HepG2 (cell line): Measurements from ENCODE around the gene POLR2F. TPM values are rescaled to one million over a fixed set of nuclear protein-coding genes. Genes with fewer than 3 reads are reported as not detected.

Source experiments
- BRD4 ChIP-seq: sonication (generic); formaldehyde crosslinking; IDR thresholded peaks from 2 replicates; pipeline ENCODE4 v1.4.0; 2020; ENCODE audit warnings: missing genetic modification reagents
- FIP1L1 ChIP-seq: fragments of 200-400 bp; formaldehyde crosslinking; IDR thresholded peaks from 2 replicates; pipeline ENCODE4 v1.6.1; 2018; ENCODE audit warnings: low read depth, mild to moderate bottlenecking, low read length, moderate library complexity, borderline replicate concordance; ENCODE audit not compliant: insufficient read depth
- FOXA1 ChIP-seq, 2 experiments: fragments of 450-650 bp in 1 of 2; sonication (generic) in 1 of 2; formaldehyde crosslinking in 1 of 2; IDR thresholded peaks; 2 replicates each; pipeline versions ENCODE4 v1.4.0 to v1.6.1; 2016 to 2020; ENCODE audit warnings: missing genetic modification reagents in 1 of 2
- HNF4G ChIP-seq, 2 experiments: sonication (generic) in 1 of 2; formaldehyde crosslinking in 1 of 2; IDR thresholded peaks; 2 replicates each; pipeline versions ENCODE4 v1.4.0 to v1.6.1; 2011 to 2020; ENCODE audit warnings: borderline replicate concordance in 2 of 2, low read depth in 2 of 2, mild to moderate bottlenecking in 2 of 2, low read length in 1 of 2, missing genetic modification reagents in 1 of 2, moderate library complexity in 1 of 2
- JUNB ChIP-seq: sonication (generic); formaldehyde crosslinking; IDR thresholded peaks from 2 replicates; pipeline ENCODE4 v1.8.0; 2022; ENCODE audit warnings: missing genetic modification reagents, mild to moderate bottlenecking, borderline replicate concordance
- KMT2B ChIP-seq: IDR thresholded peaks from 2 replicates; pipeline ENCODE4 v1.6.1; 2016; ENCODE audit warnings: missing genetic modification reagents, missing compliant biosample characterization
- MIER3 ChIP-seq: IDR thresholded peaks from 2 replicates; pipeline ENCODE4 v1.6.1; 2016; ENCODE audit warnings: missing compliant biosample characterization, borderline replicate concordance
- NFIC ChIP-seq: IDR thresholded peaks from 2 replicates; pipeline ENCODE4 v1.6.1; 2012; ENCODE audit warnings: mild to moderate bottlenecking, low read length, inconsistent platforms
- NR2F2 ChIP-seq: IDR thresholded peaks from 2 replicates; pipeline ENCODE4 v1.6.1; 2012; ENCODE audit warnings: low read depth, inconsistent platforms, borderline replicate concordance
- NR2F6 ChIP-seq, 2 experiments: IDR thresholded peaks; 2 replicates each; pipeline ENCODE4 v1.6.1; 2016; ENCODE audit warnings: antibody characterized with exemption in 1 of 2, mild to moderate bottlenecking in 1 of 2
- NR3C1 ChIP-seq: sonication (generic); formaldehyde crosslinking; IDR thresholded peaks from 2 replicates; pipeline ENCODE4 v1.4.0; 2020; ENCODE audit warnings: missing genetic modification reagents
- PAXIP1 ChIP-seq: sonication (generic); formaldehyde crosslinking; conservative IDR thresholded peaks from 2 replicates; pipeline ENCODE4 v1.4.0; 2020; ENCODE audit warnings: mild to moderate bottlenecking, missing genetic modification reagents, moderate library complexity
- PRMT3 ChIP-seq: sonication (generic); formaldehyde crosslinking; IDR thresholded peaks from 2 replicates; pipeline ENCODE4 v1.8.1; 2022; ENCODE audit warnings: low read depth, mild to moderate bottlenecking, moderate library complexity, missing genetic modification reagents, borderline replicate concordance
- RFXAP ChIP-seq: sonication (generic); formaldehyde crosslinking; IDR thresholded peaks from 2 replicates; pipeline ENCODE4 v1.4.0; 2020; ENCODE audit warnings: missing genetic modification reagents, borderline replicate concordance
- SALL1 ChIP-seq: sonication (generic); formaldehyde crosslinking; IDR thresholded peaks from 2 replicates; pipeline ENCODE4 v1.8.0; 2022; ENCODE audit warnings: mild to moderate bottlenecking, missing genetic modification reagents
- SRF ChIP-seq: IDR thresholded peaks from 2 replicates; pipeline ENCODE4 v1.6.1; 2011; ENCODE audit warnings: mild to moderate bottlenecking, low read depth, low read length, moderate library complexity
- ZBTB20 ChIP-seq: sonication (generic); formaldehyde crosslinking; IDR thresholded peaks from 2 replicates; pipeline ENCODE4 v1.8.1; 2023; ENCODE audit warnings: missing genetic modification reagents, low read depth, mild to moderate bottlenecking, borderline replicate concordance
- ZFY ChIP-seq: sonication (generic); formaldehyde crosslinking; IDR thresholded peaks from 2 replicates; pipeline ENCODE4 v1.4.0; 2020; ENCODE audit warnings: missing genetic modification reagents
- ZNF558 ChIP-seq: sonication (generic); formaldehyde crosslinking; IDR thresholded peaks from 2 replicates; pipeline ENCODE4 v1.9.0; 2022; ENCODE audit warnings: mild to moderate bottlenecking, missing genetic modification reagents, borderline replicate concordance
- ZNF639 ChIP-seq: conservative IDR thresholded peaks from 2 replicates; pipeline ENCODE4 v1.6.1; 2018; ENCODE audit warnings: missing genetic modification reagents
- ZNF691 ChIP-seq: sonication (generic); formaldehyde crosslinking; IDR thresholded peaks from 2 replicates; pipeline ENCODE4 v1.4.0; 2020; ENCODE audit warnings: missing genetic modification reagents, low read depth, mild to moderate bottlenecking, borderline replicate concordance
- ZNF878 ChIP-seq: sonication (generic); formaldehyde crosslinking; IDR thresholded peaks from 2 replicates; pipeline ENCODE4 v1.8.1; 2023; ENCODE audit warnings: mild to moderate bottlenecking, missing genetic modification reagents, moderate library complexity
- ZSCAN9 ChIP-seq: IDR thresholded peaks from 2 replicates; pipeline ENCODE4 v1.6.1; 2016; ENCODE audit warnings: borderline replicate concordance
- polyA plus RNA-seq, 8 experiments: library from polyadenylated mRNA; depleted of rRNA in 3 of 8; stranded (reverse) in 7 of 8; unstranded in 1 of 8; fragments of >200 nt; fragmentation: Illumina TruSeq in 4 of 8; extraction: Trizol in 4 of 8; gene quantifications; 2 replicates each; pipeline versions ENCODE4 v1.2.1 to v1.2.3, GENCODE V29; 2011 to 2016; ENCODE audit warnings: low read depth in 4 of 8, missing spikeins in 1 of 8, mixed read lengths in 1 of 8; ENCODE audit not compliant: insufficient read depth in 1 of 8
- total RNA-seq, 5 experiments: library from RNA; depleted of rRNA; stranded (reverse); fragments of >200 nt; fragmentation: Illumina TruSeq; extraction: Trizol; gene quantifications; 2 replicates each; pipeline ENCODE4 v1.2.3, GENCODE V29; 2016; ENCODE audit warnings: low read depth in 1 of 5

The POLR2F gene
- total and polyA plus RNA-seq, 2 of the 13 experiments (the other 11 are each of a cell fraction or from before 2014, with no cell fraction given) = 135 to 158 TPM

GRCh38 chr22:38017939-38018885 is 64.7 kb downstream of the POLR2F start (continued):
- no peak for TF ChIP-seq ZNF691 (CRISPR knock-in tag)
- TF ChIP-seq ZNF558 (CRISPR knock-in tag) = no peak
- no peak; the same call in none of the 2 replicates for TF ChIP-seq PAXIP1 (CRISPR knock-in tag)
- TF ChIP-seq KMT2B (CRISPR knock-in tag) = no peak
- TF ChIP-seq NFIC = no peak
- TF ChIP-seq BRD4 (CRISPR knock-in tag) = no peak
- TF ChIP-seq ZFY (CRISPR knock-in tag) = no peak
- peak; percentile 84 for TF ChIP-seq NR2F6 (IDR thresholded peaks at IDR 0.05)
- peak; percentile 50; the same call in 1 of the 2 replicates for TF ChIP-seq NR2F6 (CRISPR knock-in tag; IDR thresholded peaks at IDR 0.05)
- no peak for TF ChIP-seq FIP1L1
- no peak for TF ChIP-seq NR3C1
- TF ChIP-seq MIER3 (CRISPR knock-in tag) = no peak
- no peak for TF ChIP-seq JUNB (CRISPR knock-in tag)
- 0 out of 2 replicates have a peak, but pooled peaks have one; percentile 12 for TF ChIP-seq SALL1 (CRISPR knock-in tag)
- no peak for TF ChIP-seq ZSCAN9 (CRISPR knock-in tag)
- TF ChIP-seq ZBTB20 = no peak
- TF ChIP-seq RFXAP = no peak
- no peak for TF ChIP-seq ZNF878 (CRISPR knock-in tag)
- TF ChIP-seq FOXA1 (IDR thresholded peaks at IDR 0.05) = no peak
- no peak for TF ChIP-seq FOXA1 (CRISPR knock-in tag; IDR thresholded peaks at IDR 0.05)
- TF ChIP-seq HNF4G (IDR thresholded peaks at IDR 0.05; ENCODE audit: borderline replicate concordance, low read depth, low read length) = peak; percentile 13; the same call in 1 of the 2 replicates
- no peak for TF ChIP-seq HNF4G (CRISPR knock-in tag; IDR thresholded peaks at IDR 0.05; ENCODE audit: borderline replicate concordance, low read depth)
- no peak for TF ChIP-seq PRMT3 (CRISPR knock-in tag)
- no peak for TF ChIP-seq SRF
- peak; percentile 72 for TF ChIP-seq NR2F2
- no peak for TF ChIP-seq ZNF639 (CRISPR knock-in tag)
